SKM-1 (cell line): Measurements from ENCODE around the gene FBXO3.

Experiments used
- DNase-seq: peaks from one replicate; lab custom pipeline; 2025; ENCODE audit not compliant: unreplicated experiment; lab: John Stamatoyannopoulos, UW

The FBXO3 gene

GRCh38 chr11:33704240-33705002, 69.9 kb downstream of the FBXO3 start:
- DNase-seq, result no peak

GRCh38 chr11:33703788-33704187, 70.5 kb downstream of the FBXO3 start:
- no peak for DNase-seq

GRCh38 chr11:33703234-33703633, 71.1 kb downstream of the FBXO3 start:
- no peak for DNase-seq

- DNase-seq, result no peak
Measured at GRCh38 chr11:33701302-33702230, 72.8 kb downstream of the FBXO3 start.

- DNase-seq, result peak; percentile 79
Measured at GRCh38 chr11:33700502-33701271, 73.6 kb downstream of the FBXO3 start, which contains the start of gene C11orf91. Gene C11orf91 (minus strand): TSS chr11:33700826. CDS start chr11:33700740, 86 bp downstream.

GRCh38 chr11:33700063-33700501, 74.2 kb downstream of the FBXO3 start:
- DNase-seq, result no peak

- no peak for DNase-seq
Measured at GRCh38 chr11:33699515-33700062, 74.7 kb downstream of the FBXO3 start.

- no peak for DNase-seq
Measured at GRCh38 chr11:33698921-33699320, 75.4 kb downstream of the FBXO3 start.

GRCh38 chr11:33697997-33698396, 76.3 kb downstream of the FBXO3 start:
- DNase-seq, result no peak

- no peak for DNase-seq
Measured at GRCh38 chr11:33696931-33697638, 77.2 kb downstream of the FBXO3 start.

- DNase-seq, result no peak
Measured at GRCh38 chr11:33696411-33696810, 77.9 kb downstream of the FBXO3 start.

- no peak for DNase-seq
Measured at GRCh38 chr11:33695051-33695566, 79.2 kb downstream of the FBXO3 start.

GRCh38 chr11:33694346-33695050, 79.8 kb downstream of the FBXO3 start:
- DNase-seq, result no peak

GRCh38 chr11:33692541-33692940, 81.8 kb downstream of the FBXO3 start:
- DNase-seq, result no peak

GRCh38 chr11:33692013-33692504, 82.3 kb downstream of the FBXO3 start:
- no peak for DNase-seq

GRCh38 chr11:33691066-33691864, 83.1 kb downstream of the FBXO3 start:
- DNase-seq, result no peak
